Thymus (tissue), 11 donors: ENCODE measurements around the gene COX14. TPM values are rescaled to one million over a fixed set of nuclear protein-coding genes. Genes with fewer than 3 reads are reported as not detected.

ENCODE experiments used
- DNase-seq, 9 donors: peaks; one replicate each; pipeline ENCODE4 v3.0.0-alpha.2; 2013; ENCODE audit warnings: low spot score in 9 of 9, low read depth in 6 of 9, missing footprints in 1 of 9
- H3K27ac ChIP-seq, 2 donors: one replicate each; pipeline ENCODE4 v1.5.1; 2013; ENCODE audit warnings: control low read depth in 1 of 2, low read depth in 1 of 2, low read length in 1 of 2, mild to moderate bottlenecking in 1 of 2, moderate library complexity in 1 of 2
- H3K27me3 ChIP-seq, 2 donors: one replicate each; pipeline ENCODE4 v1.5.1; 2013; ENCODE audit warnings: low read length in 1 of 2; ENCODE audit not compliant: control insufficient read depth in 2 of 2, insufficient read depth in 1 of 2
- H3K36me3 ChIP-seq, 2 donors: one replicate each; pipeline ENCODE4 v1.5.1; 2013; ENCODE audit warnings: low read length in 1 of 2, mild to moderate bottlenecking in 1 of 2, moderate library complexity in 1 of 2; ENCODE audit not compliant: control insufficient read depth in 2 of 2, insufficient read depth in 2 of 2
- H3K4me1 ChIP-seq, 2 donors: one replicate each; pipeline ENCODE4 v1.5.1; 2013; ENCODE audit warnings: low read length in 2 of 2; ENCODE audit not compliant: control insufficient read depth in 2 of 2, insufficient read depth in 2 of 2
- H3K4me3 ChIP-seq, 2 donors: one replicate each; pipeline ENCODE4 v1.5.1; 2013; ENCODE audit warnings: low read length in 2 of 2, control low read depth in 1 of 2, mild to moderate bottlenecking in 1 of 2
- H3K9me3 ChIP-seq, 2 donors: one replicate each; pipeline ENCODE4 v1.5.1; 2013; ENCODE audit warnings: low read length in 1 of 2, mild to moderate bottlenecking in 1 of 2; ENCODE audit not compliant: control insufficient read depth in 2 of 2, insufficient read depth in 1 of 2
- WGBS: extraction: QIAGEN DNeasy Blood & Tissue Kit; methylation state at CpG from one replicate; pipeline ENCODE4 v1.1.7; 2013; 5-methylcytosine and 5-hydroxymethylcytosine counted together
- polyA plus RNA-seq: library from polyadenylated mRNA; stranded (reverse); fragments of 200-250 nt; gene quantifications from one replicate; pipeline ENCODE4 v1.2.3, GENCODE V29; 2013
- total RNA-seq: library from RNA; stranded (reverse); fragments of 120-200 nt; gene quantifications from one replicate; pipeline ENCODE4 v1.2.4, GENCODE V29; 2013
- donor health status: healthy.

The COX14 gene
- total and polyA plus RNA-seq, 2 donors: 72.4 to 81.4 TPM

DNA sequence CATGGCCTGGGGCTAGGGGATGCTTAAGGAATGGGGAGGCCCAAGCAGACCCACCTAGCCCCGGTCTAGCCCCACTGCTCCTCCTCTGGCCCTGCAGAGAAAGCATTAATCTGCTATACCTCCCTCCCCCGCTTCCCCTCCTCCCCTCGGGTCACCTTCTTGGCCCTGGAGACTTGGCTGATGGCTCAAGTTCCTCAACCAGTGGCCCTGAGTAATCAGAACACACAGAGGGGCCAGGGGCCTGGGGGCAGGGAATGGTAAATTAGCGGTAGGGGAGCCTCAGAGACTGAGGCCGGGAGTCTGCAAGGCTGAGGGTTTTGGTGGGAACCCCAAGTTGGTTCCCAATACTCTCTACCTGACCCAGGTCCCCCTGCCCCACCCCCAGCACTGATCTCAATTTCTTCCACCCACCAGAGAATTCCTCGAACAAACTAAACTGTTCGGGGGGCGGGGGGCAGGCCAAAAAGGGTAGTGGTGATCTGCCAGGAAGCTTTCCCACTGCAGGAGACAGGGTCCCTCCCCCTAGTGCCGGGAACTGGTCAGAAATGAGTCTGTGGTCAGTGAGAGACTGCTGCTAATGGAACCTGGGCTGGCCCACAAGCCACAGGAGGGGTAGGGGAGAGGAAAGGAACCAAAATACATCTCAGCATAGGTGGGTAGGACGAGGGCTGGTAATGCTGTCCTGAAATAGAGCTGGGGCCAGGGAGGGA is 39.7 kb upstream of the COX14 start:
- Histone ChIP-seq H3K9me3 (no peaks in the 10 kb centered on the region), H3K4me3 (no peak overlapping the region), H3K4me1 (peaks cover 0 to 7% of the 10 kb centered on the region in 2 donors), H3K27me3 (peaks cover 0 to 33% of the 10 kb centered on the region in 2 donors), H3K36me3 (peaks cover 0 to 4% of the 10 kb centered on the region in 2 donors), H3K27ac (no peak overlapping the region)
- DNase-seq: no peak
- WGBS: 71% methylated on average over 10 of the region's 10 CpGs

DNA sequence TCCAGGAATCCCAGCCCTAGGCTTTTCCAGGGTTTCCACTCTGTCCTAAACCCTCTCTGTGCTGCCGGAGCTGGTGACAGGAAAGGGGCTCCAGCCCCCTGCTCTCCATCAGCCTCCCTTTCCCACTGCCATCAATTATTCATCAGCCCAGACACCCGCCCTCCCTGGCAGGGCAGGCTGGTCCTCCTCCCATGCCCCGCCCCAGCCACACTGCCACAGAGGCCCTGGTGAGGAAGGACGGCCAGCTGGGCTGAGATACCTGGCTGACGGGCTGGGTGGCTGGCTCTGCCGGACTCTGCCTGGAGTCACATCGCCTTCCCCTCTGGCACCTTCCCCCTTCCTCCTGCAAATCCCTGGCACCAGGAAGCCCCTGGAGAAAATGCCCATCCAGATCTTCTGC is 38.8 kb upstream of the COX14 start:
- Histone ChIP-seq H3K9me3 (no peaks in the 10 kb centered on the region), H3K27me3 (peaks cover 0 to 33% of the 10 kb centered on the region in 2 donors), H3K4me3 (no peak overlapping the region), H3K27ac (no peak overlapping the region), H3K36me3 (peaks cover 0 to 4% of the 10 kb centered on the region in 2 donors), H3K4me1 (peaks cover 0 to 7% of the 10 kb centered on the region in 2 donors)
- no peak for DNase-seq
- WGBS: 89% methylated on average over 7 of the region's 7 CpGs

DNA sequence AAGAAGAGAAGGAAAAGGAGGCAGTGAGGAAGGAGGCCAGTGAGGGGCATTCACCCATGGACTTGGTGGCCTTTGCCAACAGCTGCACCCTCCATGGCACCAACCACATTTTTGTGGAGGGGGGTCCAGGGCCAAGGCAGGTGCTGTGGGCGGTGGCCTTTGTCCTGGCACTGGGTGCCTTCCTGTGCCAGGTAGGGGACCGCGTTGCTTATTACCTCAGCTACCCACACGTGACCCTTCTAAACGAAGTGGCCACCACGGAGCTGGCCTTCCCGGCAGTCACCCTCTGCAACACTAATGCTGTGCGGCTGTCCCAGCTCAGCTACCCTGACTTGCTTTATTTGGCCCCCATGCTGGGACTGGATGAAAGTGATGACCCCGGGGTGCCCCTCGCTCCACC is 38.3 kb upstream of the COX14 start:
- Histone ChIP-seq H3K4me3 (no peak overlapping the region), H3K27me3 (peaks cover 0 to 30% of the 10 kb centered on the region in 2 donors), H3K36me3 (peaks cover 0 to 4% of the 10 kb centered on the region in 2 donors), H3K4me1 (peaks cover 0 to 7% of the 10 kb centered on the region in 2 donors), H3K9me3 (no peaks in the 10 kb centered on the region), H3K27ac (no peak overlapping the region)
- no peak for DNase-seq
- 90% methylated on average over 10 of the region's 10 CpGs for WGBS

DNA sequence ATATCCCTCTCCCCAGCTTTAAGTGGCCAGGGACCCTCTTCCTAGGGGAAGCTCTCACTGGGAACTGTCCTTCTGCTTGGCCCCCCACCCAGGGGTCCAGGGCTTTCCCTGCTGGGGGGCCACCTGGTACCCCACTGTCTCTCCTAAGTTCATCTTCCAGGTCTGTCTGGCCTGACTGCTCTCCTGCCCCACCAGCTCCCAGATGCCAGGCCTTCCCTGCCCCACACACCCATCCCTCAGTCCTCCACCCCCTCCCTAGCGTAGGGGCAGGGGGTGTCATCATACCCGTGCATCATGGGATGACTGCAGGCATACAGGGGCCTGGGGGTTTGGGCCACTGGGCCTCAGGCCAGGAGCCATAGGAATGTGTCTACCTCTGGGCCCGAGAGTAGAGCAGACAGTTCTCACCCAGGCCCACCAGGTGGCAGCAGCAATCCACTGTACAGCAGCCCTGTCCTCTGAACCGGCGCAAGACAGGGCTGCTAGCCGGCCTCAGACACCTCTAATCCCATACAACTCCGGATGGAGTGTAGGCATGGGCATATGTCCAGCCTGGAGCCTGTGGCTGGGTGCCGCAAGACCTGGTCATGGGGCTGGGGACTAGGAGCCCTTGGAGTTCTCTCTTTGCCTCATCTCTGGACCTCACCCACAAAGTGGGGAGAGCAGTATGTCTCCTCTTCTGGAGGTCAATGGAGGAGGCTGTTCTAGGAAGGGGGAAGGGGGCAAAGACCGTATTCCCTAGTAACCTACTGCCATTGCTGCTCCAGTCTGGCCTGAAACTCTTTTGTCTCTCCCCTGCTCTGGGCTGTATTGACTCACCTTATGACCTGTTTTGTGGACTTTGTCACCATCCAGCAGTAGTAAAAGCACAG is 36.9 kb upstream of the COX14 start:
- 13% methylated on average over 9 of the region's 9 CpGs for WGBS
- DNase-seq: peak in 6 of 9 donors; percentile 41 to 82 (median 74)

DNA sequence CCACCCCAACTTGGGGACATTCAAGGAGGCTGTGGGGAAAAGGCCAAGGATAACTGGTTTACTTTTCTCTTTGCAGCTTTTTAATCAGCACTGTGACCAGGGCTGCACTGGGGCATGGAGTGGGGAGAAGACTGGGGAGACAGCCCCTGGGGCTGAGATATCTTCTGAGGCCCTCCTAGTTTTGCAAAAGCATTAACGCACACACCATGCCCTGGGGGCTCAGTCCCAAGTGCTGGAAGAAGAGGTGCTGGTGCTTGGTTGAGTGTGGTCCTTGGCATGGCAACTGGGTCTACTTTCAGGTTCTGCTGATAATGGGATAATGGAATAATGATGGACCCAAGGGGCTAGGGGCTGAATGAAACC is 36.2 kb upstream of the COX14 start:
- H3K27ac ChIP-seq: no peak overlapping the region
- peaks cover 0 to 4% of the 10 kb centered on the region in 2 donors for H3K4me1 ChIP-seq
- peaks cover 0 to 4% of the 10 kb centered on the region in 2 donors for H3K36me3 ChIP-seq
- no peak overlapping the region for H3K4me3 ChIP-seq
- 96% methylated on average over 1 of the region's 1 CpG for WGBS
- DNase-seq: no peak
- H3K27me3 ChIP-seq: peaks cover 0 to 36% of the 10 kb centered on the region in 2 donors
- H3K9me3 ChIP-seq: no peaks in the 10 kb centered on the region

More for the DNA sequence above, 36.9 kb upstream of the COX14 start:
- Histone ChIP-seq H3K4me3 (no peak overlapping the region), H3K9me3 (no peaks in the 10 kb centered on the region), H3K36me3 (peaks cover 0 to 4% of the 10 kb centered on the region in 2 donors), H3K4me1 (peaks cover 0 to 7% of the 10 kb centered on the region in 2 donors), H3K27me3 (peaks cover 0 to 33% of the 10 kb centered on the region in 2 donors), H3K27ac (no peak overlapping the region)

DNA sequence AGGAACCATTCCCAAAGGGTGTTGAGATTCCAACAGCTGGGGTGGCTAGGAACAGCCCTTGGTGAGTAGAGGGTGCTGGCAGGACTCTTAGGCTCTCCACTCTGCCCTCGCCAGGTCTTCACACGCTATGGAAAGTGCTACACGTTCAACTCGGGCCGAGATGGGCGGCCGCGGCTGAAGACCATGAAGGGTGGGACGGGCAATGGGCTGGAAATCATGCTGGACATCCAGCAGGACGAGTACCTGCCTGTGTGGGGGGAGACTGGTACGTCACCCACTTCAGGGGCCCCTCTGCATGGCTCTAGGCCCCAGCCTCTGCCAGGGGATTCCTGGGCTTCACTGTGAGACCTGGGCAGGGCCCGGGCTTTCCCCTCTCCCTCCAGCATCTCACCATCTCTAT is 34.9 kb upstream of the COX14 start:
- H3K27me3 ChIP-seq: peaks cover 0 to 40% of the 10 kb centered on the region in 2 donors
- 97% methylated on average over 12 of the region's 12 CpGs for WGBS
- peaks cover 0 to 4% of the 10 kb centered on the region in 2 donors for H3K36me3 ChIP-seq
- no peak overlapping the region for H3K4me3 ChIP-seq
- peaks cover 0 to 3% of the 10 kb centered on the region in 2 donors for H3K4me1 ChIP-seq
- no peak for DNase-seq
- no peaks in the 10 kb centered on the region for H3K9me3 ChIP-seq
- H3K27ac ChIP-seq: no peak overlapping the region

DNA sequence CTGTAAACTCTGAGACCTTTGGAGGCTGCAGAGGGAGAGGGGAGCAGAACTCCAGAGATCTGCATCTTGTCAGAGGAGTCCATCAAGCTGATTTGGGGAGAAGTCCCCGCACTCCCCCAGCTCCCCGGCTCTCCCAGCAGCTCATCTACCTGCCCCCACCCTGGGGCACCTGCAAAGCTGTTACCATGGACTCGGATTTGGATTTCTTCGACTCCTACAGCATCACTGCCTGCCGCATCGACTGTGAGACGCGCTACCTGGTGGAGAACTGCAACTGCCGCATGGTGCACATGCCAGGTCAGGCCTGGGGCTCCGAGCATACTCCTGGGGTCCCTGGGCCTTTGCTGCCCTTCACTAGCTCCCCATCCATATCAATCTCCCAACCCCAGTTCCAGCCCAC is 33.8 kb upstream of the COX14 start:
- peaks cover 0 to 30% of the 10 kb centered on the region in 2 donors for H3K27me3 ChIP-seq
- H3K4me1 ChIP-seq: peaks cover 0 to 3% of the 10 kb centered on the region in 2 donors
- H3K9me3 ChIP-seq: no peaks in the 10 kb centered on the region
- peaks cover 0 to 4% of the 10 kb centered on the region in 2 donors for H3K36me3 ChIP-seq
- no peak overlapping the region for H3K4me3 ChIP-seq
- no peak overlapping the region for H3K27ac ChIP-seq
- WGBS: 97% methylated on average over 10 of the region's 10 CpGs
- DNase-seq: no peak

DNA sequence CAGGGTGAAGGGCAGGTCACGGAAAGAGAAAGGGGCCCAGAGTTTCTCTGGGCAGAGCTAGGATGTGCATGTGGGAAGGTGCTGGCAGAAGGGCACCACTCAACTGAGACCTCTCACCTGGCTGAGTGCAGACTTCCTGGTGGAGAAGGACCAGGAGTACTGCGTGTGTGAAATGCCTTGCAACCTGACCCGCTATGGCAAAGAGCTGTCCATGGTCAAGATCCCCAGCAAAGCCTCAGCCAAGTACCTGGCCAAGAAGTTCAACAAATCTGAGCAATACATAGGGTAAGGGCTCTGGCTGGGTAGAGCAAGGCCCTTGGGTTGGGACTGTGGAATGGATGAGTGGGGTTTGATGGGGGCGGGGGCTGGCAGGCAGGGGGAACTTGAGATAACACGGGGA is 32.3 kb upstream of the COX14 start:
- no peak overlapping the region for H3K27ac ChIP-seq
- DNase-seq: no peak
- H3K4me1 ChIP-seq: peaks cover 4 to 9% of the 10 kb centered on the region in 2 donors
- 99% methylated on average over 5 of the region's 5 CpGs for WGBS
- no peak overlapping the region for H3K4me3 ChIP-seq
- peaks cover 0 to 23% of the 10 kb centered on the region in 2 donors for H3K27me3 ChIP-seq
- no peaks in the 10 kb centered on the region for H3K9me3 ChIP-seq
- H3K36me3 ChIP-seq: no peaks in the 10 kb centered on the region
